Heart right ventricle (tissue), 16 donors: ENCODE measurements around the gene SRCAP. TPM values are rescaled to one million over a fixed set of nuclear protein-coding genes. Genes with fewer than 3 reads are reported as not detected.

Source experiments
- ATAC-seq, 8 donors: fragments of 200-7000 bp; cut with Tn5 transposase; one replicate each; pipeline ENCODE4 v1.9.1; 2020; ENCODE audit warnings: mild to moderate bottlenecking in 8 of 8, moderate library complexity in 8 of 8, moderate number of reproducible peaks in 1 of 8
- DNase-seq, 2 donors: peaks; one replicate each; pipeline ENCODE4 v3.0.0-alpha.2; 2020
- H3K27ac ChIP-seq, 10 donors: fragments of 200-600 bp; sonication (generic) in 2 of 10; one replicate each; pipeline versions ENCODE4 v1.5.0 to v1.8.0; 2020 to 2022; ENCODE audit warnings: mild to moderate bottlenecking in 3 of 10
- H3K27me3 ChIP-seq, 7 donors: fragments of 200-600 bp; one replicate each; pipeline ENCODE4 v1.8.0; 2021 to 2022; ENCODE audit warnings: mild to moderate bottlenecking in 2 of 7
- H3K36me3 ChIP-seq, 9 donors: fragments of 200-600 bp; sonication (generic) in 1 of 9; one replicate each; pipeline versions ENCODE4 v1.5.0 to v1.8.0; 2020 to 2022; ENCODE audit warnings: mild to moderate bottlenecking in 2 of 9
- H3K4me1 ChIP-seq, 9 donors: fragments of 200-600 bp; sonication (generic) in 1 of 9; one replicate each; pipeline versions ENCODE4 v1.5.0 to v1.8.0; 2020 to 2022; ENCODE audit warnings: mild to moderate bottlenecking in 4 of 9
- H3K4me3 ChIP-seq, 10 donors: fragments of 200-600 bp; sonication (generic) in 2 of 10; one replicate each; pipeline versions ENCODE4 v1.5.0 to v1.8.0; 2020 to 2022; ENCODE audit warnings: mild to moderate bottlenecking in 7 of 10, moderate library complexity in 2 of 10
- H3K9me3 ChIP-seq, 11 donors: fragments of 200-600 bp in 10 of 11; sonication (generic) in 2 of 11; one replicate each; pipeline versions ENCODE4 v1.5.0 to v1.8.0; 2013 to 2022; ENCODE audit warnings: mild to moderate bottlenecking in 2 of 11, control low read depth in 1 of 11, moderate library complexity in 1 of 11
- WGBS, 2 donors: extraction: QIAGEN DNeasy Blood & Tissue Kit; methylation state at CpG; one replicate each; pipeline ENCODE4 v1.1.7; 2013; ENCODE audit warnings: inconsistent platforms in 1 of 2; 5-methylcytosine and 5-hydroxymethylcytosine counted together
- intact Hi-C, 10 donors: fragments of 100-400 bp; cut with DNase I; formaldehyde crosslinking; loops; one replicate each; pipeline versions ENCODE4 v1.11.1 to v1.14.2; 2022
- polyA plus RNA-seq, 2 donors: library from polyadenylated mRNA; stranded (reverse); fragments of 200-250 nt; gene quantifications; one replicate each; pipeline ENCODE4 v1.2.3, GENCODE V29; 2013
- total RNA-seq, 10 donors: library from RNA; stranded (reverse); fragmentation: NEBNext Ultra II Directional in 3 of 10; extraction: Animal tissue kit (Norgen Biotek cat#: 25700) in 3 of 10; gene quantifications; one replicate each; pipeline versions ENCODE4 v1.2.1 to v1.2.4, GENCODE V29; 2021 to 2023
- TF ChIP-seq, protein P1 (sequence below), 9 donors: fragments of 200-600 bp; sonication (generic) in 2 of 9; IDR thresholded peaks; one replicate each; pipeline versions ENCODE4 v1.5.0 to v1.8.0; 2021 to 2022; ENCODE audit warnings: antibody characterized with exemption in 9 of 9, mild to moderate bottlenecking in 5 of 9, moderate library complexity in 1 of 9
- donor health status: Arrhythmogenic right ventricular cardiomyopathy.
- donor health status: ischemic (EF 13 %, LVEDD 7.1; RV severe dilation, severe dysfunction).
- donor health status: healthy with polysubstance abuse.
- donor health status: DM: no; HTN: yes; CAD: no.
- donor health status: DM: no; HTN: no; CAD: no.
- donor health status: ischemic (EF 25% LVEDD 6.9; RV normal size, moderate dysfunction).
- donor health status: ischemic (EF 25% LVEDD 5.7; RV mildly dilated, moderate dysfunction).
- donor health status: healthy.
- donor health status: DM: yes; HTN: yes; CAD: no.
- donor health status: Ischemic cardiomyopathy.
- donor health status: ischemic (EF 35%, LVEDD 5.7; RV mildly dilated, moderate dysfunction).
- donor health status: nonischemic (EF 11% LVEDD 7.7; RV severe dilation, severe dysfunction).
- donor health status: DM: yes; HTN: yes; CAD: no.
- donor health status: PGD.
- donor health status: ischemic (EF 29% LVEDD 5.4; RV normal size, mild dysfunction).
- donor health status: nonischemic (EF 23%, LVEDD 6.1; RV moderate dilation, normal function).

The SRCAP gene
- total and polyA plus RNA-seq, 12 donors = 2.6 to 60.6 (median 45.4) TPM

DNA sequence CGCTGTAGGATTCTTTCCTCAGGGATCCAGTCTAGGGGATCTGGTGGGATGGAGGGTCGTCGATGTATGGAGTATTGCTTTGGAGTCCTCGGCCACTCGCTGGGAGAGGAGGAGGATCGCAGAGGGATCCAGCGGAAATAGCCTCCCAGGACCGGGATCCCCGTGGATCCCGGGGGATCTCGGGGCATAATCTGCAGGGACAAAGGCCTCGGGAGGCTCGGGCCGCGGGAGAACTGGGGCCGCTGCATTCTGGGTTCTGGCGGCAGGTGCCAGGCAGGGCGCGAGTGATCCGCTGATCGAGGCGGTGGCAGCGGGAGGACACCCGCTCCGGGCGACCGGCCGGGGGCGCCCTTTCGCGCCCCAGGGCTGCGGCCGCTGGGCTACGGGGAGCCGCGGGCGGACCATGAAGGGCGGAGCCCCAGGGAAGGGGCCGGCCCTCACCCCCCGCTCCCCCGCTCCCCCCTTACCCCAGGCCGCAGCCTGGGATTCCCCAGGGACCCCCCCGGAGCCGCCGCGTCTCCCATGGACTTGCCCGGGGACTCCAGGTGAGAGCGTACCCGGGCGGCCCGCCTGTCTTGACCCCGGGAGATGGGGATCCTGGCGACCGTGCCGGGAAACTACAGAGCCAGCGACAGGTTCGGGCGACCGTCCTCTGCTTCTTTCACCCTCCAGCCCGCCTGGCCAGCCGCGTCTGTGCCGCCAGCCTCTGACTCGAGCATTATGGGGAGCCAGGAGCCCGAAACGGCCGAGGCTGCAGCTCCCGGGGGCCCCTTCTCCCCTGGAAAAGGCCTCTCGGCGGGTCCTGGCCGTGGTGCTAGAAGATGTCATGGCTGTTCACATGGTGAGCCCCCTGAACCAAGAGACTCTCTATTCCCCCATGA, 47.6 kb upstream of the SRCAP start:
- peak overlapping the region; percentile 73 to 97 (median 88) for H3K4me3 ChIP-seq
- TF ChIP-seq, protein P1, sequence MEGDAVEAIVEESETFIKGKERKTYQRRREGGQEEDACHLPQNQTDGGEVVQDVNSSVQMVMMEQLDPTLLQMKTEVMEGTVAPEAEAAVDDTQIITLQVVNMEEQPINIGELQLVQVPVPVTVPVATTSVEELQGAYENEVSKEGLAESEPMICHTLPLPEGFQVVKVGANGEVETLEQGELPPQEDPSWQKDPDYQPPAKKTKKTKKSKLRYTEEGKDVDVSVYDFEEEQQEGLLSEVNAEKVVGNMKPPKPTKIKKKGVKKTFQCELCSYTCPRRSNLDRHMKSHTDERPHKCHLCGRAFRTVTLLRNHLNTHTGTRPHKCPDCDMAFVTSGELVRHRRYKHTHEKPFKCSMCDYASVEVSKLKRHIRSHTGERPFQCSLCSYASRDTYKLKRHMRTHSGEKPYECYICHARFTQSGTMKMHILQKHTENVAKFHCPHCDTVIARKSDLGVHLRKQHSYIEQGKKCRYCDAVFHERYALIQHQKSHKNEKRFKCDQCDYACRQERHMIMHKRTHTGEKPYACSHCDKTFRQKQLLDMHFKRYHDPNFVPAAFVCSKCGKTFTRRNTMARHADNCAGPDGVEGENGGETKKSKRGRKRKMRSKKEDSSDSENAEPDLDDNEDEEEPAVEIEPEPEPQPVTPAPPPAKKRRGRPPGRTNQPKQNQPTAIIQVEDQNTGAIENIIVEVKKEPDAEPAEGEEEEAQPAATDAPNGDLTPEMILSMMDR (IDR thresholded peaks at IDR 0.05) = peak; percentile 43 to 84 (median 66)
- H3K27ac ChIP-seq = peak overlapping the region; percentile 89 to 98 (median 96)
- WGBS, 2 donors = 0 to 1% methylated on average over 70 to 71 of the region's 71 CpGs
- H3K9me3 ChIP-seq = no peaks in the 10 kb centered on the region
- peaks cover 0 to 42% (median 21%) of the 10 kb centered on the region in 9 donors for H3K36me3 ChIP-seq
- DNase-seq (peak; percentile 55 to 74), ATAC-seq (peak; percentile 58 to 79 (median 71))
- no peaks in the 10 kb centered on the region for H3K27me3 ChIP-seq
- peaks cover 3 to 23% (median 19%) of the 10 kb centered on the region in 9 donors for H3K4me1 ChIP-seq
- intact Hi-C loops = loop anchor here in 2 of 10 donors (5.0 to 10.0 kb wide), 4 partner anchors 79 to 837 kb away; partner anchors contain the start of genes PAGR1 (in 1 of the 2), PPP4C (in 1 of the 2), PRRT2 (in 1 of the 2) and ZNF688 (in 1 of the 2)

DNA sequence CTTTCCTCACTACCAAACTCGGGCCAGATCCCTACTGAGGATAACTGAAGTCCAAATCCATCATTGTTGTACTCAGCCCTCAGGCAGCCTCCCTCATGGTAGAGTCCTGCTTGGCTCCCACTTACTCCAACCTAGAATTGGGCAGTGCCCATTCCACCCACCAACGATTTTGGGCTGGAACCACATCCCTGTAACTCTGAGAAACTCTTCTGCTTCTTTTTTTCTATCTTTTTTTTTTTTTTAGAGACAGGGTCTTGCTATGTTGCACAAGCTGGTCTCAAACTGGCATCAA, 47.0 kb upstream of the SRCAP start:
- TF ChIP-seq, protein P1 (IDR thresholded peaks at IDR 0.05) = no peak
- Histone ChIP-seq H3K27me3 (no peaks in the 10 kb centered on the region), H3K4me1 (peaks cover 5 to 28% (median 21%) of the 10 kb centered on the region in 9 donors), H3K9me3 (no peaks in the 10 kb centered on the region), H3K36me3 (peaks cover 0 to 47% (median 21%) of the 10 kb centered on the region in 9 donors), H3K4me3 (peak overlapping the region; percentile 73 to 97 (median 88)), H3K27ac (peak overlapping the region; percentile 89 to 98 (median 96))
- WGBS, 2 donors = 24 to 29% methylated on average over 2 of the region's 2 CpGs
- intact Hi-C loops = loop anchor here in 2 of 10 donors (5.0 to 10.0 kb wide), 4 partner anchors 80 to 837 kb away; partner anchors contain the start of genes PAGR1 (in 1 of the 2), PPP4C (in 1 of the 2), PRRT2 (in 1 of the 2) and ZNF688 (in 1 of the 2)
- no peak for DNase-seq
- no peak for ATAC-seq

DNA sequence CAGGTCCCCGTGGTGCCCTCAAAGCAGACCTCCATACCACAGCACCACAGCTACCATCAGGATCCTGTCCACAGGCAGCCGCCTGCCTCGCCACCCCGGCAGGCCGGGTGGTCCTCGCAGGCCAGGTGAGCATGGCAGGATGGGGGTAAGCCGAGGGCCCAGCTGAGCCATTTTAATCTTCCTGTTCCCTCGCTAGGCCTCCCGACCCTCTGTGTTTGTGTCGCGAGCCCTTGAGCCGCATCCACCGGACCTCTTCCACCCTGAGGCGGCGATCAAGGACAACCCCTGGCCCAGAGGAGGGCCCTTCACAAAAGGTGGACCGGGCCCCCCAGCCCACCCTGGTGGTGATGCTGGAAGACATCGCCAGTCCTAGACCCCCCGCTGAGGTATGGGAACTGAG, 46.3 kb upstream of the SRCAP start:
- H3K9me3 ChIP-seq = no peaks in the 10 kb centered on the region
- 95% methylated on average over 18 of the region's 18 CpGs for WGBS, 2 donors
- TF ChIP-seq, protein P1 (IDR thresholded peaks at IDR 0.05) = no peak
- peak overlapping the region in 3 of 10 donors; percentile 89 to 96 (median 95) for H3K27ac ChIP-seq
- DNase-seq (no peak), ATAC-seq (no peak)
- H3K4me1 ChIP-seq = peaks cover 11 to 35% (median 27%) of the 10 kb centered on the region in 9 donors
- peaks cover 0 to 49% (median 21%) of the 10 kb centered on the region in 9 donors for H3K36me3 ChIP-seq
- no peaks in the 10 kb centered on the region for H3K27me3 ChIP-seq
- intact Hi-C loops = loop anchor here in 2 of 10 donors (5.0 to 10.0 kb wide), 4 partner anchors 80 to 838 kb away; partner anchors contain the start of genes PAGR1 (in 1 of the 2), PPP4C (in 1 of the 2), PRRT2 (in 1 of the 2) and ZNF688 (in 1 of the 2)
- H3K4me3 ChIP-seq = no peak overlapping the region

DNA sequence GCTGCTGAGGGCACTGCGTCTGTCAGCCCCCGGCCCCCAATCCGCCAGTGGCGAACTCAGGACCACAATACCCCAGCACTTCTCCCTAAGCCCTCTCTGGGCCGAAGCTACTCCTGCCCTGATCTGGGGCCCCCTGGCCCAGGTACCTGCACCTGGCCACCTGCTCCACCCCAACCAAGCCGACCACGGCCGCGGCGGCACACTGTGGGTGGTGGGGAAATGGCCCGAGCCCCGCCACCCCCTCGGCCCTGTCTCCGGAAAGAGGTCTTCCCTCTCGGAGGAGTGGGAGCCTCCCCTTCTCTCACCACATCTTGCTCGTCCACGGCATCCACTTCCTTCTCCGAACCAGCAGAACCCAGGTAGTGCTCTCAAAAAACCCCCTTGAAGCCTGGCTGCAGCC, 44.1 kb upstream of the SRCAP start:
- H3K36me3 ChIP-seq = peaks cover 0 to 49% (median 21%) of the 10 kb centered on the region in 9 donors
- intact Hi-C loops = loop anchor here in 2 of 10 donors (5.0 to 10.0 kb wide), 4 partner anchors 83 to 840 kb away; partner anchors contain the start of genes PAGR1 (in 1 of the 2), PPP4C (in 1 of the 2), PRRT2 (in 1 of the 2) and ZNF688 (in 1 of the 2)

More for the DNA sequence above, 44.1 kb upstream of the SRCAP start:
- DNase-seq (no peak), ATAC-seq (no peak)
- TF ChIP-seq, protein P1 (IDR thresholded peaks at IDR 0.05) = no peak
- H3K27ac ChIP-seq = no peak overlapping the region
- 92 to 95% methylated on average over 18 of the region's 18 CpGs for WGBS, 2 donors
- H3K9me3 ChIP-seq = no peaks in the 10 kb centered on the region
- H3K27me3 ChIP-seq = no peaks in the 10 kb centered on the region
- H3K4me3 ChIP-seq = no peak overlapping the region
- H3K4me1 ChIP-seq = peaks cover 11 to 30% (median 28%) of the 10 kb centered on the region in 9 donors
